Stimulated activated CD4-positive, alpha-beta T cell treated with anti-CD3 and anti-CD28 coated beads, Interleukin-15, amount 100 ng/mL, for 24 hours (primary cell): ENCODE results near the gene PALD1.
A peak's percentile ranks its signal among the peaks of the same experiment; 100 is the strongest.
"Not testable (repeated sequence)": the region's sequence is repeated elsewhere in the genome, so short reads cannot be mapped to it uniquely, and the experiment has no call there.

ENCODE experiments used
- DNase-seq: peaks from one replicate; pipeline ENCODE4 v3.0.0-alpha.2; 2020

The PALD1 gene

GRCh38 chr10:70592746-70593512 is 114.4 kb downstream of the PALD1 start:
- no peak for DNase-seq

GRCh38 chr10:70593513-70593890 is 114.9 kb downstream of the PALD1 start:
- no peak for DNase-seq

GRCh38 chr10:70594161-70594560 is 115.6 kb downstream of the PALD1 start:
- DNase-seq: no peak

GRCh38 chr10:70595566-70596016 is 117.0 kb downstream of the PALD1 start:
- no peak for DNase-seq

GRCh38 chr10:70596110-70596798 is 117.7 kb downstream of the PALD1 start:
- DNase-seq: no peak

- no peak for DNase-seq
These were observed 118.6 kb downstream of the PALD1 start for GRCh38 chr10:70596860-70597809.

DNA sequence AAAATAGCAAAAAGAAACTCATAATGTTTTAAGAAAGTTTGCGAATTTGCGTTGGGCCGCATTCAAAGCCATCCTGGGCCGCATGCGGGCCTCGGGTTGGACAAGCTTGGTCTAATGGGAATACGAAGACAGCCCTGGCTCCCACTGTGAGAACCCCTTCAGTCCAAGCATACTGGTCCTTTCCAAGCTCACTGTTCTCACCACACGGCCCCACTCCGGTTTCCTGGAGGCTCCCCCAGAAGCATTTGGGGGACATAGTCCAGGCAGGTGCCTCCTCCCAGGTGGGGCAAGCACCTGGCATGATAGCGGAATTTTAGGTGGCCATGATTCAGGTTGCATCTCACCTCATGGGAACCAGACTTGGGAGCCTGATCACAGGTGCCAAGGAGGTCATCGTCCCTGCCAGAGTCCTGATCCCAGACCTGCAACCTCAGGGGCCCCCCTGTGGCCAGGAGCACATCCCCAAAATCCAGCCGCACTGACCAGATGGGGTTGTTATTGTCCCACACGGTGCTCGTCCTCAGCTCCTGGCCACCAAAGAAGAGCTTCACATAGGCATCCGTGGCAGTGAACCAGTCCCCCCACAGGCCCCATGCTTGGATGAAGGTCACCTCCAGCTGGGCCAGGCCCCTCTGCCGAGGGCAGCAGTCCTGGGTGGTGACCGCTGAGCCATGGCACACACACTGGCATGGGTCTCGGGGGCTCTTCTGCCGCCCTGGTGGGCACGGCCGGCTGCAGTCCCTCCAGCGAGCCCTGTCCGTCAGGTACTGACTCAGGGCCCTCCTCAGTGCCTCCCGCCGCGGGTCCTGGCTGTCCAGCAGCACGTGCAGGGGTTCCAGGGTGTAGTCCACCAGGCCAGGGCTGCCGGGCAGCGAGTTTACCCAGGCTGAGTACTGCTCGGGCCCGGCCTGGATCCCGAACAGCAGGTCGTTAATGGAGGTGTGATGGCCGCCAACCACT is 119.6 kb downstream of the PALD1 start:
- DNase-seq: no peak

DNA sequence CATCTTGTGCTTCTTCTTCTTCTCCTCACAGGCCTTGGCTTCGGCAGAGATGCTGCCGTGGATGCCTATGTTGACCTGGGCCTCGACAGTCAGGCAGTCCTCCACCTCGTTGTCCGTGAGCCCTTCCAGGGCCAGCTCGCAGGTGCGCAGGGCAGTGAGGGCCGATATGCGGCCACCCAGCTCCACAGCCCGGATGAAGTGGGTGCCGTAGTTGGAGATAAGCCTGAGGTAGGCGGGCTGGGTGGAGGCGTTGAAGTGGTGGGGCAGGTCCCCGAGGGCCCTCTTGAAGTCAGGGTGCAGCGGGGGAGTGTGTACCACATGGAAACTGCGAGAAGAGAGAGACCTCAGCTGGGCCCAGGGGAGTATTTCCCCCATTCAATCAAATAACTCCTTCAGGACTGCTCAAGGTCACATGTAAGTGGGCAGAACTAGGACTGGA is 120.3 kb downstream of the PALD1 start:
- no peak for DNase-seq

DNA sequence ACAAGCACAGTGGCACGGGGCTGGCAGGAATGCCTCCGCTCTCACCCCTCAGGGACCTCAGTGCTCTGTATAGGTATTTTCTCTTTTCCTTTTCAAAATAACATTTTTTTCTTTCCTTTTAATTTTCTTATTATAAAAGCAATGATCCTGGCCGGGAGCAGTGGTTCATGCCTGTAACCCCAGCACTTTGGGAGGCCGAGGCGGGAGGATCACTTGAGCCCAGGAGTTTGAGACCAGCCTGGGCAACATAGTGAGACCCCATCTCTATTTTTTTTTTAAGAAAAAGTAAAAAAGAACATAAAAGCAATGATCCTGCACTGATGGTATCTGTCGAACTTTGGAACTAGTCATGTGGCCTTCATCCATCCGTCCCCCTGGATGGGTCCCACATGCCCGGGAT is 120.8 kb downstream of the PALD1 start:
- no peak for DNase-seq

GRCh38 chr10:70599791-70600190 is 121.2 kb downstream of the PALD1 start:
- DNase-seq: no peak

DNA sequence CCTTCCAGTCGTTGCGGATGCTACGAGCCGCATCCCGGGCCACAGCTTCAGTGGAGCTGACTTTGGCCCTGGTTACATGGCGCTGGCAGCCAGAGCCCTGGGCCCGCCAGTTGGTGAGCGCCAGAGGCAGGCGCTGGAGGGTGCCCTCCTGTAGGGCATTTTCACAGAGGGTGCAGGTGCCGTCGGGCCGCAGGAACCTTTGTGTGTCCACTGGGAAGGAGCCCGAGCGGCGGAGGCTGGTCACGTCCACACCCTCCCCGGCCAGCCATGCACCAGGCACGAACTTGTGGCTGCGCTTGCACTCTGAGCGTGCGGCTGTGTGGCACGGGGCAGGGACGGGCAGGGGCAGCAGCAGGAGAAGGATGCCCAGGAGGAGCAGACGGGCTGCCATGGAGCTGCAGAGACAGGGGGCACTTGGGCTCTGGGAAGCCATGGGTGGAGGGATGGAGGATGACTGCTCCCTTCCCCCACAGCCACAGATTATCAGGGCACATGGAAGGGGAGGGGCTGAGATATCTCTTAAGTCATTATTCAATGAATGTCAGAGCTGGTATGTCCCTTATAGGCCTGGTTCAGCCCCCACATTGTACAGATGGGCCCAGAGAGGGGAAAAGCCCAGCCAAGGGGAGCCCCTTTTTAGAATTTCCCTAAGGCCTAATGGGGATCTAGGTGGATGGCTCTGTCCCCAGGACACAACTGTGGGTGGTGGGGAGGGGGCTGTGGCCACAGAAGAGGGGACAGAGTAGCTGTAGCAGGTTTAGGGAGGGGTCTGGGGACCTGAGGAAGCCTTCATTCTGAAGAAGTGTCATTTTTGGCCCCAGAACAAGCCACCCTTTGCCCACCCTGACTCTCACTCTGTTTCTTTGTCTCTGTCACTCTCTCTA is 122.2 kb downstream of the PALD1 start:
- DNase-seq: no peak

- DNase-seq: no peak
These were observed 123.2 kb downstream of the PALD1 start for GRCh38 chr10:70601746-70602145.

GRCh38 chr10:70602665-70603448 is 124.3 kb downstream of the PALD1 start, which contains the start of gene PRF1:
PRF1 (minus strand) TSS chr10:70602741; CDS start chr10:70600902, 1,839 bp downstream.
- DNase-seq: peak; percentile 81

GRCh38 chr10:70603449-70603801 is 124.9 kb downstream of the PALD1 start:
- no peak for DNase-seq

DNA sequence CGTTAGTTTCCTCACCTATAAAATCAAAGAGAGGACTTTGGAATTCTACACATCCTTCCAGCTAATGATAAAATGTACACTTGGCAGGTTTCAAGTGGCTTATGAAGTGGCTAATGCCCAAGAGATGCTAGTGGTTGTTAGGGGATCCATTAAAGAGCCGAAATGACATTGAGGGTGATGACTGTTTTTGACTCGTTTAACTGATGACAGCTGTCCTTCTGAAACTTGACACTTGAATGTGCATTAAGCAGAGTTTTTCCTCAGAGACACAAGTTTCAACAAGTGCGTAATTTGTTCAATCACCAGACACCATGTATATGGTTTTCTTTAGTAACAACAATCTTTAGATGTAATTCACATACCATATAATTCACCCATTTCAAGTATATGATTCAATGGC is 125.5 kb downstream of the PALD1 start:
- no peak for DNase-seq

DNA sequence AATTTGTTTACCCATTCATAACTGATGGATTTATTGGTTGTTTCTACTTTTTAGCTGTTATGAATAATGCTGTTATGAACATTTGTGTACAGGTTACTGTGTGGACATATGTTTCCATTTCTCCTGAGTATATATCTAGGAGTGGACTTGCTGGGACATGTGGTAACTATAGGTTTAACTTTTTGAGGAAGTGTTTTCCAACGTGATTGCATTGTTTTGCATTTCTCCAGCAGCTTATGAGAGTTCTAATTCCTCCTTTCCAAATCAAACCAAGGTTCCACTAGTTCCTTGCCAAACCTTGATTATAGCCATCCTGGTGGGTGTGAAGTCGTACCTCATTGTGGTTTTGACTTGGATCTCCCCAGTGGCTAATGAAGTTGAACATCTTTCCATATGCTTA is 126.6 kb downstream of the PALD1 start:
- DNase-seq: no peak

DNA sequence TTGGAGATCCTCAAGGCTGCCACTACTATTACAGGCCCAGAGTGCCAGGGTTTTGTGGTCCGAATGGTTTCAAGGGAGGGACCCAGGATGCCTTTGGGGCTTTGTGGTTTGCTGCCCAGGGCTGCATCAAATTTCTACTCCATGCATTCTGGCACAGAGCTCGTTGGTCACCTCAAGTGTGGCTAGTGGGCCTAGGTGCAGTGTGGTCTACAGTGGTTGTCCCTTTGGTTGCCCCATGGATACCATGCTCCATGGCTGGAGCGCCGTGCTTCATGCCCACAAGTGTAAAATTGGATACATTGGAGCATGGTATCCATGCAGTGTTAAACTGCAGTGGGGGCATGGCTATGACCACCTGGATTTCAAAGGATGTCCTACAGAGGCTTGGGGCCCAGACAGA is 129.4 kb downstream of the PALD1 start:
- DNase-seq: no peak

GRCh38 chr10:70613941-70614340 is 135.4 kb downstream of the PALD1 start:
- no peak for DNase-seq

DNA sequence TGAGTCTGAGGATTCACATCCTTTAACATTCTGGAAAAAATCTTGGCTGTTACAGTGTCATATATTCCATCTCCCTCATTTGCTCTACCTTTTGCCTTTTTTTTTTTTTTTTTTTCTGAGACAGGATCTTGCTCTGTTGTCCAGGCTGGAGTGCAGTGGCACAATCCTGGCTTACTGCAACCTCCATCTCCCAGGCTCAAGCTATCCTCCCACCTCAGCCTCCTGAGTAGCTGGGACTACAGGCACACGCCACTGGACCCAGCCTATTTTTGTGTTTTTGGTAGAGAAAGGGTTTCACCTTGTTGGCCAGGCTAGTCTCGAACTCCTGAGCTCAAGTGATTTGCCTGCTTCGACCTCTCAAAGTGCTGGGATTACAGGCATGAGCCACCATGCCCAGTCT is 135.8 kb downstream of the PALD1 start:
- not testable (repeated sequence) for DNase-seq

- no peak for DNase-seq
These were observed 136.6 kb downstream of the PALD1 start for GRCh38 chr10:70615211-70615610.
